Measurements from ENCODE around the gene CLVS2.

CLVS2 gene

DNA sequence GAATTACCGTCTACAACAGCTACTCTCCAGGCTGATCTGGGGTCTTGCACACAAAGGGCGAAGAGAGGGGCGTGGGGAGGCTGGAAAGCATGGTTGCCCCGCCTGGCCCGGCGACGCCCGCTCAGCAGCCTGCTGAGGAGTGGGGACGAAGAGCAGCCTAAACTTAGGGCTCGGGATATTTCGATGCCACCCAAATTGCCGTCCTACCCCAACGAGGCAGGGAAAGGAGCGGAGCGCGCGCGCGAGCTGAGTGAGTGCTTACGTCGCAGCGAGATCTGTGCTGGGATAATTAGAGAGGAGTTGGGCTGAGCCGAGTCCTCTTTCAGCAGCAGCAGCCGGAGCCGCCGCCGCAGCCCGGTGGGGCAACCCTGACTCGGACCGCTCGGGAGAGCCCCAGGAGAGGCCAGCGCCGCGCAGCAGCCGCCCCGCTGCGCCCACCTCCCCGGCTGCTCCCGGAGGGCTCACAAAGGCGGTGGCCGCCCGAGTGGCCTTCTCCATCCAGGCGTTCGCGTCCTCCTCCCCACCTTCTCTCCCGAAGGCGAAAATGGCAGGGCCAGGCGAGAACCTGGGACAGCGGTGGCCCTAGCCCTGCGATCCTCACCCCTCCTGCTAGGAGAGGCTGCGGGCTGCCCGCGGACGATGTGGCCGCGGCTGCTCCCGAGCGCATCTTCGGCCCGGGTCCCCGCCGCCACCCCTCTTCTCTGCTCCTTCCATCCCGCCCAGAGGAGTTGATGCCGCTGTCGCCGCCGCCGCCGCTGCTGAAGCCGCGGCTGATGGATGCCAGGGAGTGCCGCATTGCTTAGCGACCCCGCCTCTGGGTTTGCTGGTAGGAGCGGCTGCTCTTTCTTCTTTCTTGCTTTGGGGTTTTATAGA lies at the start of gene CLVS2:
TSS of gene CLVS2 (plus strand) at position 315 of the 873 bp plus-strand sequence. CDS start 1,543 bp downstream, outside the sequence.
- peak; percentile 7 for DNase-seq (ENCODE audit: low read depth)

GRCh38 chr6:122947355-122947754 lies 48.7 kb upstream of the CLVS2 start:
- DNase-seq (ENCODE audit: low read depth) = peak; percentile 6
- H3K4me3 ChIP-seq (ENCODE audit: low read depth, low read length) = no peak overlapping the region

More for the DNA sequence above, at the start of gene CLVS2:
- H3K4me3 ChIP-seq (ENCODE audit: low read depth, low read length) = peak within 1 kb of the TSS; percentile 53

DNA sequence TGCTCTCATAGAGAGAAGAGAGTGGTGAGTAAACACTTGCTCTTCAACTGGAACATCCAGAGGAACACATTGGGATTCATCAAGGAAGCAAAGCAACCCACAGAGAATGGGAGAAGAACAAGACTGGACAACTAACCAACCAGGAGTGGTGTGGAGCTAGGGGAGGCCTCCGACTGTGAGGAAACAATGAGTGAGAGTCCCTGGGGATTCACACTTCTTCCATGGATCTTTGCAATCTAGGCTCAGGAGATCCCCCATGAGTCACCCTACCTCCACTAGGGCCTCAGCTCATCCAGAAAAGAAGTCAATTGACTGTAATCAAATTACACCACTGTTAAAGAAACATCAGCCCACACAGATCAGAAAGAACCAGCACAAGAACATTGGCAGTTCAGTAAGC lies 42.3 kb upstream of the CLVS2 start:
- DNase-seq (ENCODE audit: low read depth) = peak; percentile 75
- no peak overlapping the region for H3K4me3 ChIP-seq (ENCODE audit: low read depth, low read length)

GRCh38 chr6:122956376-122956775 lies 39.7 kb upstream of the CLVS2 start:
- DNase-seq (ENCODE audit: low read depth) = no peak
- H3K4me3 ChIP-seq (ENCODE audit: low read depth, low read length) = no peak overlapping the region

GRCh38 chr6:122962000-122962624 lies 33.9 kb upstream of the CLVS2 start:
- no peak overlapping the region for H3K4me3 ChIP-seq (ENCODE audit: low read depth, low read length)
- DNase-seq (ENCODE audit: low read depth) = no peak

- no peak for DNase-seq (ENCODE audit: low read depth)
- no peak overlapping the region for H3K4me3 ChIP-seq (ENCODE audit: low read depth, low read length)
Observed at GRCh38 chr6:122969999-122970533, 26.0 kb upstream of the CLVS2 start.

- no peak for DNase-seq (ENCODE audit: low read depth)
- no peak overlapping the region for H3K4me3 ChIP-seq (ENCODE audit: low read depth, low read length)
Observed at GRCh38 chr6:122977180-122977579, 18.9 kb upstream of the CLVS2 start.

DNA sequence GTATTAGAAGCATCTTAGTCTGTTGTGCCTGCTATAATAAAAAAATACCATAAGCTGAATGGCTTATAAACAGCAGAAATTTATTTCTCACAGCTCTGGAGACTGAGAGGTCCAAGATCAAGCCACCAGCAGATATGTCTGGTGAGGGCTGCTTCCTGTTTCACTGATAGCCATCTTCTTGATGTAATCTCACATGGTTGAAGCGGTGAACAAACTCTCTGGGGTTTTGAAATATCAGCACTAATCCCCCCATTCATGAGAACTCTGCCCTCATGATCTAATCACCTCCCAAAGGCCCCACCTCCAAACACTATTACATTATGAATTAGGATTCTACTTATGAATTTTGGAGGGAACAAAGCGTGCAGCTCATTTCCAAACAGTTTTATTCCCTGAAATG lies 11.6 kb upstream of the CLVS2 start:
- no peak overlapping the region for H3K4me3 ChIP-seq (ENCODE audit: low read depth, low read length)
- no peak for DNase-seq (ENCODE audit: low read depth)

DNA sequence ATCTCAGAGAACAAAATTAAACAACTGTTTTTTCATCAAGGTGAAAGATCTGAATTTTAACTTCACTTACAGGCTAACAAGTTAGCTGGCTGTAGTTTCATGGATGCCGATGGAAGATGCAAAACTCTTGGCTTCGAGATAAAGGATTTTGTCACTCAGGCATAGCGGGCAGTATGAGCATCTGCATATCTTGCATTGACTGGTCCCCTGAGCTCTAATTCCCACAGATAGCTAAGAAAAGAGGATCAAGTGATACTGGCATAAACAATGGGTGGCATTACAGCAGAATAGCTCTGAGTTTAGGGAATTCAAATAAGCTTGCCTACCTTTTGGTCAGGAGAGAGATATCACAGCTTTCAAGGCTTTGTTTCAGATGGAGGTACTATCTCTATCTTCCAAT lies 1.8 kb upstream of the CLVS2 start:
- DNase-seq (ENCODE audit: low read depth) = no peak
- no peak overlapping the region for H3K4me3 ChIP-seq (ENCODE audit: low read depth, low read length)

DNA sequence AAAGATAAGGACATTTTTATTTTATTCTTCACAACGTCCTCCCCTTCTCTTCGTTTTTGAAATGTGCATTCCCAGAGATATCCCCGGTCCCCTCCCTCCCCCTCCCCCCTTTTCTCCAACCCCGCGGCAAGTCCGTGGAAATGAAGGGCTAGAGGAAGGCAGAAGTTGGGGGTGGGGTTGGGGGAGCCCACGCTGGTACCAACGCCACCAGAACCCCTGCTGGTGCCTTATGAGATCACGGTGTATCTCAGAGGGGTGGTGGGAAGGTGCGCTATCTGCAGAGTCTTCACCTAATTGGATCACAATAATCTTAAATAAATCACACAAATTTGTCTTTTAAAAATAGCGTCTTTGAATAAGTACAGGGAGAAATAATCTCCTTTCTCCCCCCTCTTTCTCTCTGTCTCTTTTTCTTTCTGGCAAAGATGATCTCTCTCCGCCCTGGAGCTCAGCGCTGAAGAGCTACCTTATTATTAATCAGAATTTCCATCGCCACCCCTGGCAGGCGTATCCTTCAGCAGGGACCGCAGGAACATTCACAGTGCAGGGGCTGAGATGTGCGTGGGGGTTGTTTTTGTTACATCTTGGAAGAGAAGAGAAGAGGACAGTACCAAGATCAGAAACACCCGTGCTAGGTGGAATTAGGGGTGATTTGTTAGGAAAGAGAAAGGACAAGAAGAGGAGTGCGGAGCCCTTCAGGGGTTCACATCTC lies 915 bp downstream of the CLVS2 start:
- no peak for DNase-seq (ENCODE audit: low read depth)

DNA sequence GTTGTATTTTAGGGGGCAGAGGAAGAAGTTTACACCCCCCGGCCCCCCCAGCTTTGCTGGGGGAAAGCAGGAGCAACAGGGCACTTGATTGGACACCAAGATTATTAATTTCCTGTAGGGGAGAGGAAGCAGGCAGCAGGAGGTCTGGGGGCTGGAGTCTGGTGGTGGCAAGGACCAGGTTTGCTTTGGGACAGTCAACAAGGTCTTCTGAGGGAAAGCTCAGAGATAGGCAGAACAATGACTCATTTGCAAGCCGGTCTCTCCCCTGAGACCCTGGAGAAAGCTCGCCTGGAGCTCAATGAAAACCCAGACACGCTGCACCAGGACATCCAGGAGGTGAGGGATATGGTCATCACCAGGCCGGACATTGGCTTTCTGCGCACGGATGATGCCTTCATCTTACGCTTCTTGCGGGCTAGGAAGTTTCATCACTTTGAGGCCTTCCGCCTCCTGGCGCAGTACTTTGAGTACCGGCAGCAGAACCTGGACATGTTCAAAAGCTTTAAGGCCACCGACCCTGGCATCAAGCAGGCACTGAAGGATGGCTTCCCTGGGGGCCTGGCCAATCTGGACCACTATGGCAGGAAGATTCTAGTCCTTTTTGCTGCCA lies 1.6 kb downstream of the CLVS2 start:
- no peak overlapping the region for H3K4me3 ChIP-seq (ENCODE audit: low read depth, low read length)
- DNase-seq (ENCODE audit: low read depth) = no peak

More for the DNA sequence above, 915 bp downstream of the CLVS2 start:
- peak overlapping the region; percentile 53 for H3K4me3 ChIP-seq (ENCODE audit: low read depth, low read length)

DNA sequence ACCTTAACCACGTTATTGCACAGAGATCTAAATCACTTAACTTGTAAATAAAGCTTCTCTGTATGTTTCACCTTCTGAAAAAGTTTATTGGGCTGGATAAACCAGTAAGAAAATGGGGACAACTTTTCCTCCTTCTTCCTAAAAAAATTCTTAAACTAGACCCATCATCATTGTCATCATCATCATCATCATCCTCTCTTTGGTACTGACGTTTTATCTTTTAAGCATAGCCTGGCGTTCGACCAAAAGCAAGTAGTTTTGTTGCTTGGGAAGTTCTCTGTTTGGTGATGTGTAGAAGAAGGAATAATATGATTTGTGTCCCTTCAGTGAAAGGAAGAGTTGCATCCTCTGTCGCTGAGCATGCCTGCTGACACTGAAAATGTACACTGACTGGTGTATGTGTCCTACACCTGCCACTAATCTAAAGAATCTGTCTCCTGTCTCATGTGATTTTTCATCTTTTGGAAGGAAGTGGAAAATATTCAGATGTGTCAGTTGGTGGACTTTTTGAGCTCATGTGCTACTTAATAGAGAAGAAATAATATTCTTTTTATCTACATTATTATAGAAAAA lies 2.5 kb downstream of the CLVS2 start:
- DNase-seq (ENCODE audit: low read depth) = no peak
- no peak overlapping the region for H3K4me3 ChIP-seq (ENCODE audit: low read depth, low read length)

DNA sequence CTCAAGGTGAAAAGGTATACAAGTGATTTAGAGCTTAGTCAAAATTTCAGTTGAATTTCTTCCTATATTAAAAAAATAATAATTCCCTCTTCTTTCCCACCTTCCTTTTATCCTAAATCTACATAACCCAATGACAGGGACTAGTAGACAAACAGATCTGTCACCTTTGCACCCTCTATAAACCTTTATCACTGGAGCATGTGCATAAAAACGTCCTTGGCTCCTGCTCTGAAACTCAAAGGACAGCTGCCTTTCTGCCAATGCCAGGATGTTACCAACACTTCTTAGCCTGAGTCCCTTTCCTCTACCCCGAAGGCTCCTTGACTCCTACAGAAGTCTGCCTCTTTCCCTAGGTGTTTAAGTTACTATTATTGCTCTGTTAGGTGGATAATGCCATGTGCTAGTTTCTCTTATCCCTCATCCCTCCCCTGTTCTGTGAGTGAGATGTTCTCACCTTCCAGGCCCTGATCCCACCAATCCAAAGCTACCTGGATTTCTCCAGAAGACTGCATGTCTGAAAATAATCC lies 4.3 kb downstream of the CLVS2 start:
- no peak for DNase-seq (ENCODE audit: low read depth)
- H3K4me3 ChIP-seq (ENCODE audit: low read depth, low read length) = no peak overlapping the region

DNA sequence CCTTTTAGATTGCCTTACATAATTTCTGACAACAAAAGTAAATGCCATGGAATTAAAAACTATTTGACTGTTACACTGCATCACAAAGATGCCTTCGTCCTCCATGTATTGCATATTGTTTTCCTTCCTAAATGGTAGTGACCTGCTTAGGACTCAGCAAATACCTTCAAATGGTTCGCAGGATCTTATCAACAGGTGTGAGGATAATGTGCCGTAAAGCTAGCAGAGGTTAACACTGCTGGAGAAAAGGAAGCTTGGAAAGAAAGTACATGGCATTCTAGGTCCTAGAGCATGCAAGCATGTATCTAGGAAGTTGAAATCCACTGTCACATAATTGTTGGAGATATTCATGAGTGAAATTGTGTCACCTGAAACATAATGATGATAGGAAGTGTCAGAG lies 5.5 kb downstream of the CLVS2 start:
- no peak for DNase-seq (ENCODE audit: low read depth)
- H3K4me3 ChIP-seq (ENCODE audit: low read depth, low read length) = no peak overlapping the region

DNA sequence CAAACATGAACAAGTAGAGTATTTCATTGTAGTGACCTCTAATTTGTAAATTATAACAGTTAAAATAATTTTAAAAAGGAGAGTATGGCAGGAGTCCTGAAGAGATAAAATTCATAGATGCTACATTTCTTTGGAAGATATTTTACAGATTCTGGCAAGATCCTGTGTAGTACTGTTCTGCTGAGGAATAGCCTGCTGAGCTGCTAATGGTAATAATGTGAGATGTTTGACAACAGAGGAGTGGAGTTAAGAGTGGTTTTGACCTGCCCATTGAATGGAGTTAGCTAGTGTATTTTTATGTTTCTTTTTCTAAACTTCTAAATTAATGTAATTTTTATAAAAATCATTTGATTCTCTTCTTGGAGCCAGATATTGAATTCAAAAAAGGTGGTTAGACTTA lies 11.8 kb downstream of the CLVS2 start:
- DNase-seq (ENCODE audit: low read depth) = no peak
- no peak overlapping the region for H3K4me3 ChIP-seq (ENCODE audit: low read depth, low read length)

- no peak for DNase-seq (ENCODE audit: low read depth)
- H3K4me3 ChIP-seq (ENCODE audit: low read depth, low read length) = no peak overlapping the region
Observed at GRCh38 chr6:123009059-123009458, 13.0 kb downstream of the CLVS2 start.

DNA sequence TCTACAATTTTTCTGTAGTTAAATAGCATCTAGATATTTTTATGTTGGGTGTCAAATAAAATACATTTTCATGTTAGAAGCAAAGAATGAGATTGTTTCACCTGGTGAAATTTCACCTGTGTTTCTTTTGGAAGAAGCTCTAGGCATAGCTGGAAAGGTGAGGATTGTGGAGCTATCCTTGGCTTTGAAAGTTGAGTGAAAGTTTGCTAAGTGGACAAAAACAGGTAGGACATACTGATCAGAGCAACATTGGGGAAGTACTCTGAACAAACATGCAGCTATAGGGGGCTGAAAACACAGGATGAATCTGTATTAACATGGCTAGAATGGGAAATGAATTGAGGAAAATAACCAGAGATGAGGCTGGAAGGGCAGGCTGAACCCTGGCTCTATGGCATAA lies 18.8 kb downstream of the CLVS2 start:
- no peak for DNase-seq (ENCODE audit: low read depth)
- H3K4me3 ChIP-seq (ENCODE audit: low read depth, low read length) = no peak overlapping the region

DNA sequence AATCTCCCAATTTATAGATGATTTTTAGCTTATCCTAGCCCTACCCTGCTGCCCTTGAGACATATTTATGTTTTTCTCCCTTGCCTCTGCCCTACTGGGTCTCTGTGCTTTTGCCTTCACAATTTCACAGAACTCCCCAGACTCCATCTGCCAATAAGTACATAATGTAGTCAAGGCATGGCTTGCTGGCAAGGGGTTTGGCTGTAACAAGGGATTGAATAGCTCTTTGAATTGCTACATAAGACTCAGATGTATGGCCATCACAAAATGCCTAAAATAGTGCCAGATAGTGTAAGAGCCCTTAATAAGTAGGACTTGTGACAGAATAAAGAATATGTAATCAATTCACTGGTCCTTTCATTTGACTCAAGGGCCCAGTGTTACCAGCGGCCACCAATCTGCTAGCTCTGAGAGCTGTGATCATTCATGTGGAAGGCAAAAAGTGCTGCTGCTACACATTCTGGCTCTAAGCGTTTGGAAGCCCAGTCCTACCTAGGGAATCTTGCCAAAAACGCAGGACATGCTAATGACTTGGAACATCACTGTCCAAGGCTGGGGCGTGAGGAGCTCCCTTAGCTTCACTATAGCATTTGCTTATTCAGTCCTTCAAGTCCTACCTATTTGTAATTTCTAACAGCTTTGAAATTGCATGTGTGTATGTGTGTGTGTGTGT lies 20.5 kb downstream of the CLVS2 start:
- DNase-seq (ENCODE audit: low read depth) = no peak
- no peak overlapping the region for H3K4me3 ChIP-seq (ENCODE audit: low read depth, low read length)

Data from skeletal muscle cell (primary cell).